CD14-positive monocyte (primary cell): ENCODE measurements around the gene SMARCC1. TPM values are rescaled to one million over a fixed set of nuclear protein-coding genes. Genes with fewer than 3 reads are reported as not detected.

Experiments
- DNase-seq, 3 donors: peaks; one replicate each; pipeline ENCODE4 v3.0.0-alpha.2; 2011 to 2022
- H2AFZ ChIP-seq: 2 replicates; pipeline ENCODE4 v1.6.0; 2012; ENCODE audit warnings: mild to moderate bottlenecking, low read depth, low read length, inconsistent platforms; ENCODE audit not compliant: insufficient read depth, poor library complexity, severe bottlenecking
- H3K27ac ChIP-seq, 2 donors: 1 replicate in 1 of 2; 2 replicates in 1 of 2; pipeline ENCODE4 v1.5.1; 2012 to 2013; ENCODE audit warnings: low read length in 2 of 2, control low read depth in 1 of 2, inconsistent platforms in 1 of 2, low read depth in 1 of 2, mild to moderate bottlenecking in 1 of 2
- H3K27me3 ChIP-seq, 2 donors: one replicate each; pipeline versions ENCODE4 v1.6.0 to v1.6.1; 2011 to 2013; ENCODE audit warnings: low read length in 2 of 2; ENCODE audit not compliant: control insufficient read depth in 2 of 2, insufficient read depth in 2 of 2
- H3K36me3 ChIP-seq, 2 donors: replicated peaks in 1 of 2; 1 replicate in 1 of 2; 2 replicates in 1 of 2; pipeline versions ENCODE4 v1.5.1 to v1.6.1; 2012 to 2013; ENCODE audit warnings: low read length in 2 of 2, control low read depth in 1 of 2, inconsistent platforms in 1 of 2, mild to moderate bottlenecking in 1 of 2; ENCODE audit not compliant: insufficient read depth in 2 of 2, control insufficient read depth in 1 of 2
- H3K4me1 ChIP-seq, 2 donors: 1 replicate in 1 of 2; 2 replicates in 1 of 2; pipeline versions ENCODE4 v1.5.1 to v1.6.1; 2012 to 2013; ENCODE audit warnings: low read length in 2 of 2, control low read depth in 1 of 2, inconsistent platforms in 1 of 2, mild to moderate bottlenecking in 1 of 2, moderate library complexity in 1 of 2; ENCODE audit not compliant: insufficient read depth in 2 of 2, control insufficient read depth in 1 of 2
- H3K4me2 ChIP-seq: replicated peaks from 2 replicates; pipeline ENCODE3; 2012; ENCODE audit warnings: low read length, moderate library complexity, mild to moderate bottlenecking; ENCODE audit not compliant: poor library complexity, severe bottlenecking; ENCODE audit errors: extremely low read depth
- H3K4me3 ChIP-seq, 3 experiments: fragments of 200-600 bp in 1 of 3; sonication (generic) in 1 of 3; replicated peaks in 1 of 3; 1 replicate in 2 of 3; 2 replicates in 1 of 3; pipeline ENCODE4 v1.5.1; 2011 to 2013; ENCODE audit warnings: low read length in 3 of 3, mild to moderate bottlenecking in 3 of 3, control low read depth in 2 of 3, low read depth in 2 of 3, inconsistent platforms in 1 of 3, moderate library complexity in 1 of 3
- H3K79me2 ChIP-seq: 2 replicates; pipeline ENCODE4 v1.6.0; 2012; ENCODE audit warnings: mild to moderate bottlenecking, control low read depth, inconsistent platforms, low read length, moderate library complexity; ENCODE audit not compliant: insufficient read depth
- H3K9ac ChIP-seq: 2 replicates; pipeline ENCODE4 v1.6.0; 2017; ENCODE audit warnings: low read length, mild to moderate bottlenecking; ENCODE audit not compliant: insufficient read depth, poor library complexity, severe bottlenecking
- H3K9me3 ChIP-seq, 2 donors: replicated peaks in 1 of 2; 1 replicate in 1 of 2; 2 replicates in 1 of 2; pipeline versions ENCODE4 v1.5.1 to v1.6.1; 2012 to 2013; ENCODE audit warnings: low read length in 2 of 2, control low read depth in 1 of 2; ENCODE audit not compliant: control insufficient read depth in 1 of 2, insufficient read depth in 1 of 2
- H4K20me1 ChIP-seq: 2 replicates; pipeline ENCODE4 v1.6.0; 2012; ENCODE audit warnings: mild to moderate bottlenecking, low read length, control low read depth, moderate library complexity; ENCODE audit not compliant: insufficient read depth
- H3K27ac Mint-ChIP-seq, 7 donors: one replicate each; pipeline ENCODE4 v1.8.0; 2020; ENCODE audit warnings: mild to moderate bottlenecking in 7 of 7, mixed read lengths in 7 of 7, moderate library complexity in 6 of 7, inconsistent platforms in 2 of 7
- H3K27me3 Mint-ChIP-seq, 3 donors: one replicate each; pipeline ENCODE4 v1.8.0; 2021 to 2022; ENCODE audit warnings: low read depth in 3 of 3, mild to moderate bottlenecking in 3 of 3, mixed read lengths in 3 of 3, moderate library complexity in 3 of 3, inconsistent platforms in 1 of 3
- H3K36me3 Mint-ChIP-seq, 2 donors: one replicate each; pipeline ENCODE4 v1.8.0; 2020; ENCODE audit warnings: mixed read lengths in 2 of 2, inconsistent platforms in 1 of 2, mild to moderate bottlenecking in 1 of 2
- H3K4me1 Mint-ChIP-seq: one replicate; pipeline ENCODE4 v1.8.0; 2020; ENCODE audit warnings: mild to moderate bottlenecking, mixed read lengths
- H3K4me3 Mint-ChIP-seq, 2 donors: one replicate each; pipeline ENCODE4 v1.8.0; 2020; ENCODE audit warnings: mild to moderate bottlenecking in 2 of 2, mixed read lengths in 2 of 2, moderate library complexity in 1 of 2
- H3K9me3 Mint-ChIP-seq, 7 donors: one replicate each; pipeline ENCODE4 v1.8.0; 2020 to 2022; ENCODE audit warnings: mixed read lengths in 7 of 7, mild to moderate bottlenecking in 6 of 7, moderate library complexity in 6 of 7, inconsistent platforms in 2 of 7
- WGBS: methylation state at CpG from one replicate; pipeline ENCODE4 v1.1.5; 2013; ENCODE audit warnings: missing lambda C conversion rate; ENCODE audit not compliant: insufficient coverage; 5-methylcytosine and 5-hydroxymethylcytosine counted together
- intact Hi-C, 2 donors: fragments of 100-400 bp; cut with micrococcal nuclease; formaldehyde crosslinking; loops; one replicate each; pipeline versions ENCODE4 v1.15.0 to v1.15.1; 2023
- polyA plus RNA-seq, 3 donors: library from polyadenylated mRNA; depleted of rRNA in 1 of 3; unstranded in 2 of 3; stranded (reverse) in 1 of 3; fragments of 300-500 nt in 2 of 3; fragments of >200 nt in 1 of 3; fragmentation: Illumina TruSeq in 2 of 3; gene quantifications; 1 replicate in 2 of 3; 2 replicates in 1 of 3; pipeline ENCODE4 v1.2.3, GENCODE V29; 2012 to 2021
- TF ChIP-seq, protein P1 (sequence below): fragments of 200-600 bp; IDR thresholded peaks from one replicate; pipeline ENCODE4 v1.8.0; 2022; ENCODE audit warnings: antibody characterized with exemption, mild to moderate bottlenecking

Gene SMARCC1
- polyA plus RNA-seq, 3 donors, result 8.8 to 33.5 (median 20.5) TPM

DNA sequence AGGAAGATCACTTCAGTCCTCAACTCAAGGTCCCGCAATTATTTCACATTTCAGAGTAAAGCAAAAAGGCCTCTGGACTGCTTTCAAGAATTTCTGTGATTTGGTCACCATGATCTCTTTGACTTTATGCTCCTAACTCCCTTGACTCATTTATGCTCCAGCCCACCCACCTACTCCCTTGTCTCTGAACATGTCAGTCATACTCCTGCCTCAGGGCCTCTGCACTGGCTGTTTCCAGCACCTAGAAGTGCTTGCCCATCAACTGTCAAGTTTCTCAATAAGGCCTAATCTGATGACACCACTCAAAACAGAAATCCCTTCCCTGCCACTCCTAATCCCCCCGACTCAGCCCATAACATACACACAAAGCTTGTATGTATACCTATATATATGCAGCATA lies 166.9 kb downstream of the SMARCC1 start:
- Mint-ChIP-seq H3K4me1 (no peaks in the 10 kb centered on the region), H3K4me3 (no peak overlapping the region), H3K27me3 (no peaks in the 10 kb centered on the region), H3K9me3 (no peaks in the 10 kb centered on the region), H3K36me3 (peaks cover 55 to 58% of the 10 kb centered on the region in 2 donors), H3K27ac (no peak overlapping the region)
- H3K36me3 ChIP-seq, result peaks cover 70 to 99% of the 10 kb centered on the region in 2 donors
- no peak overlapping the region for H2AFZ ChIP-seq
- no peaks in the 10 kb centered on the region for H3K9me3 ChIP-seq
- no peak overlapping the region for H3K4me2 ChIP-seq
- H3K27me3 ChIP-seq, result no peaks in the 10 kb centered on the region
- TF ChIP-seq, protein P1, sequence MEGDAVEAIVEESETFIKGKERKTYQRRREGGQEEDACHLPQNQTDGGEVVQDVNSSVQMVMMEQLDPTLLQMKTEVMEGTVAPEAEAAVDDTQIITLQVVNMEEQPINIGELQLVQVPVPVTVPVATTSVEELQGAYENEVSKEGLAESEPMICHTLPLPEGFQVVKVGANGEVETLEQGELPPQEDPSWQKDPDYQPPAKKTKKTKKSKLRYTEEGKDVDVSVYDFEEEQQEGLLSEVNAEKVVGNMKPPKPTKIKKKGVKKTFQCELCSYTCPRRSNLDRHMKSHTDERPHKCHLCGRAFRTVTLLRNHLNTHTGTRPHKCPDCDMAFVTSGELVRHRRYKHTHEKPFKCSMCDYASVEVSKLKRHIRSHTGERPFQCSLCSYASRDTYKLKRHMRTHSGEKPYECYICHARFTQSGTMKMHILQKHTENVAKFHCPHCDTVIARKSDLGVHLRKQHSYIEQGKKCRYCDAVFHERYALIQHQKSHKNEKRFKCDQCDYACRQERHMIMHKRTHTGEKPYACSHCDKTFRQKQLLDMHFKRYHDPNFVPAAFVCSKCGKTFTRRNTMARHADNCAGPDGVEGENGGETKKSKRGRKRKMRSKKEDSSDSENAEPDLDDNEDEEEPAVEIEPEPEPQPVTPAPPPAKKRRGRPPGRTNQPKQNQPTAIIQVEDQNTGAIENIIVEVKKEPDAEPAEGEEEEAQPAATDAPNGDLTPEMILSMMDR, result no peak
- no peaks in the 10 kb centered on the region for H3K79me2 ChIP-seq
- WGBS, result 100% methylated on average over 1 of the region's 2 CpGs
- H3K4me1 ChIP-seq, result no peaks in the 10 kb centered on the region
- no peaks in the 10 kb centered on the region for H4K20me1 ChIP-seq
- H3K4me3 ChIP-seq, result no peak overlapping the region
- intact Hi-C loops, result no loop called here
- H3K27ac ChIP-seq, result no peak overlapping the region
- DNase-seq, result no peak
- H3K9ac ChIP-seq, result no peak overlapping the region

DNA sequence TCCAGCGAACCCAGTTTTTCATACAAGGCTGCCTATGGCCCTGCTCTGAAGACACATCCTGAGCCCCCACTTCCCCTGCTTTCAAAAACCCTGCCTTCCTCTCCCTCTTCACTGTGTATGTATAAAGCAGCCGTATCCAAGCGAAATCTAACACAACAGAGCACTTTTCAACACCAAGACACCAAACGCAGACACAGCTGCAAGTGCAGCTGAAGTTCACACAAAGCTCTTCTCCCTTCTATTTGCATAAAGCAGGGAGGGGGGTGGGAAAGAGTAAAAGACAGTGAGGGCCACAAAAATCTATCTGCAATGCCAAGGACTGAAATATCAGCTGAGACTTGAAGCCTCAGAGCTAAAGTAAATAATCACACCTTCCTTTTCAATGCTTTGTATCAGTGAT lies 168.0 kb downstream of the SMARCC1 start:
- H3K9me3 Mint-ChIP-seq, result no peaks in the 10 kb centered on the region
- Histone ChIP-seq H3K27me3 (no peaks in the 10 kb centered on the region), H3K36me3 (peaks cover 68 to 99% of the 10 kb centered on the region in 2 donors), H3K9ac (no peak overlapping the region), H3K79me2 (no peaks in the 10 kb centered on the region), H3K4me3 (no peak overlapping the region), H2AFZ (no peak overlapping the region), H4K20me1 (no peaks in the 10 kb centered on the region), H3K4me1 (no peaks in the 10 kb centered on the region), H3K27ac (no peak overlapping the region), H3K9me3 (no peaks in the 10 kb centered on the region), H3K4me2 (no peak overlapping the region)
- H3K27ac Mint-ChIP-seq, result no peak overlapping the region
- no peak for DNase-seq
- peaks cover 55 to 56% of the 10 kb centered on the region in 2 donors for H3K36me3 Mint-ChIP-seq
- H3K4me1 Mint-ChIP-seq, result no peaks in the 10 kb centered on the region
- no peak overlapping the region for H3K4me3 Mint-ChIP-seq
- TF ChIP-seq, protein P1, result no peak
- no CpG with 5 or more reads among the region's 4 CpGs for WGBS
- H3K27me3 Mint-ChIP-seq, result no peaks in the 10 kb centered on the region
- intact Hi-C loops, result no loop called here
